ENCODE measurements around the gene SSC4D.
A peak's percentile ranks its signal among the peaks of the same experiment; 100 is the strongest.
"Not testable (repeated sequence)": the region's sequence is repeated elsewhere in the genome, so short reads cannot be mapped to it uniquely, and the experiment has no call there.

DNA sequence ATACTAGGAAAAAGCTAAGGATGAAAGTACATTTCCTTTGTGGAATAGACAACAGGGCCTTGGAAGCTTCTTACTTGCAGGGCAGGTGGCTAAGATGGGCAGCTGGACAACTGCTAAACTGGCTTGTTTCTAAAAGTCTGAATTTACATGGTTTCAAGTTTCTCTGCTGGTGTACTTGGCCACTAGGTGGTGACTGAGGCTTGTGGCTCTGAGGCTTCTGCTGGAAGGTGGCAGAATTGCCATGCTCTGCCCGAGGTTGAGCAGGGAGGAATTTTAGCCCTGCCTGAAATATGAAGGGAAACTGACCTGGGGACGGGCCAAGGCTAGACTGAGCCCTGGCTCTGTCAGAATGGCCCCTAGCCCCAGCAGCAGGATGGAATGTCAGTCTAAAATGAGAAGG, 28.4 kb upstream of the SSC4D start:
- peak in 1 of 2 donors; percentile 45 for TF ChIP-seq CTCF (IDR thresholded peaks at IDR 0.05)
- not testable (repeated sequence) for TF ChIP-seq POLR2A, POLR2AphosphoS5 (IDR thresholded peaks at IDR 0.05)

Measured in suprapubic skin (tissue), 4 donors.